ENCODE measurements around the gene ZNF333.
"Not testable (repeated sequence)": the region's sequence is repeated elsewhere in the genome, so short reads cannot be mapped to it uniquely, and the experiment has no call there.

Gene ZNF333

GRCh38 chr19:14748601-14749000 is 58.8 kb downstream of the ZNF333 start:
- Histone ChIP-seq H3K27me3 (no peaks in the 10 kb centered on the region), H3K4me3 (ENCODE audit: low read depth, low read length) (no peak overlapping the region), H3K4me1 (no peaks in the 10 kb centered on the region), H3K36me3 (no peaks in the 10 kb centered on the region), H3K9me3 (no peaks in the 10 kb centered on the region)
- no peak for DNase-seq
- TF ChIP-seq CTCF (IDR thresholded peaks at IDR 0.05; ENCODE audit: low read depth, low read length), result no peak

- Histone ChIP-seq H3K27me3 (peaks cover 11% of the 10 kb centered on the region), H3K36me3 (no peaks in the 10 kb centered on the region), H3K4me1 (no peaks in the 10 kb centered on the region), H3K9me3 (no peaks in the 10 kb centered on the region), H3K4me3 (ENCODE audit: low read depth, low read length) (no peak overlapping the region)
- DNase-seq, result no peak
- TF ChIP-seq CTCF (IDR thresholded peaks at IDR 0.05; ENCODE audit: low read depth, low read length), result no peak
Observed at GRCh38 chr19:14758816-14759215, 69.0 kb downstream of the ZNF333 start.

DNA sequence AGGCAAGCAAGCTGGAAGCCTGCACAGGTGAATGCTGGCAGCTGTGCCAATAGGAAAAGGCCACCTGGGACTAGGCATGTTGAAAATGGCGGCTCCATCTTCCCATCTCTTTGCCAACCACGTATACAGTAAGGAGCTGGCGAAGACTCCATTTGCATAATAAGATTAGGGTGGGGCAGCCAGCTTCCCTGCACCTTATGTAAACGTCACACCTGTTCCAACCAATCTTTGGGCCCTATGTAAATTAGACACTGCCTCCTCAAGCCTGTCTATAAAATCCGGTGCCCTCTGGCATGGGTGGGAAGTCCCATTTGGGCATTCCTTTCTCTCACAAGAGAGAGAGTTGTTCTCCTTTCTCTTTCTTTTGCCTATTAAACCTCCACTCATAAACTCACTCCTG is 71.8 kb downstream of the ZNF333 start:
- H3K27me3 ChIP-seq, result peaks cover 11% of the 10 kb centered on the region
- H3K4me3 ChIP-seq (ENCODE audit: low read depth, low read length), result no peak overlapping the region
- H3K9me3 ChIP-seq, result no peaks in the 10 kb centered on the region
- H3K4me1 ChIP-seq, result no peaks in the 10 kb centered on the region
- TF ChIP-seq CTCF (IDR thresholded peaks at IDR 0.05; ENCODE audit: low read depth, low read length), result no peak
- DNase-seq, result no peak
- no peaks in the 10 kb centered on the region for H3K36me3 ChIP-seq

DNA sequence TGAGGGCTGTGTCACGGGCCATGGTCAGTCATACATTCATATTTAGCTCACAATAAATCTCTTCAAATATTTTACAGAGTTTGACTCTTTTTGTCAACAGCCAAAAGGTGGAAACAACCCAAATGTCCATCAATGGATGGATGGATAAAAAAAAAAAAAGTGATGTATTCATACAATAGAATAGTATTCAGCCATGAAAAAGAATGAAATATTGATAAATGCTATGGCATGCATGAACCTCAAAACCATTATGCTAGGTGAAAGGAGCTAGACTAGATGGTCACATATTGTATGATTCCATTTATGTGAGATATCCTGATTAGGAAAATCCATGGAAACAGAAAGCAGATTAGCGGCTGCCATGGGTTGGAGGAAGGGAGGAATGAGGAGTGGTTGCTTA is 72.3 kb downstream of the ZNF333 start:
- DNase-seq, result no peak
- no peak for TF ChIP-seq CTCF (IDR thresholded peaks at IDR 0.05; ENCODE audit: low read depth, low read length)
- Histone ChIP-seq H3K36me3 (no peaks in the 10 kb centered on the region), H3K4me1 (no peaks in the 10 kb centered on the region), H3K4me3 (ENCODE audit: low read depth, low read length) (no peak overlapping the region), H3K9me3 (no peaks in the 10 kb centered on the region), H3K27me3 (peaks cover 11% of the 10 kb centered on the region)

- no peaks in the 10 kb centered on the region for H3K4me1 ChIP-seq
- DNase-seq, result no peak
- TF ChIP-seq CTCF (IDR thresholded peaks at IDR 0.05; ENCODE audit: low read depth, low read length), result no peak
- no peaks in the 10 kb centered on the region for H3K9me3 ChIP-seq
- peaks cover 11% of the 10 kb centered on the region for H3K27me3 ChIP-seq
- no peaks in the 10 kb centered on the region for H3K36me3 ChIP-seq
- H3K4me3 ChIP-seq (ENCODE audit: low read depth, low read length), result no peak overlapping the region
Observed at GRCh38 chr19:14763497-14764145, 73.8 kb downstream of the ZNF333 start.

GRCh38 chr19:14764401-14764800 is 74.6 kb downstream of the ZNF333 start:
- no peaks in the 10 kb centered on the region for H3K9me3 ChIP-seq
- DNase-seq, result no peak
- H3K4me3 ChIP-seq (ENCODE audit: low read depth, low read length), result no peak overlapping the region
- no peaks in the 10 kb centered on the region for H3K36me3 ChIP-seq
- peaks cover 8% of the 10 kb centered on the region; the same call in 1 of the 2 replicates for H3K27me3 ChIP-seq
- TF ChIP-seq CTCF (IDR thresholded peaks at IDR 0.05; ENCODE audit: low read depth, low read length), result no peak
- H3K4me1 ChIP-seq, result no peaks in the 10 kb centered on the region

DNA sequence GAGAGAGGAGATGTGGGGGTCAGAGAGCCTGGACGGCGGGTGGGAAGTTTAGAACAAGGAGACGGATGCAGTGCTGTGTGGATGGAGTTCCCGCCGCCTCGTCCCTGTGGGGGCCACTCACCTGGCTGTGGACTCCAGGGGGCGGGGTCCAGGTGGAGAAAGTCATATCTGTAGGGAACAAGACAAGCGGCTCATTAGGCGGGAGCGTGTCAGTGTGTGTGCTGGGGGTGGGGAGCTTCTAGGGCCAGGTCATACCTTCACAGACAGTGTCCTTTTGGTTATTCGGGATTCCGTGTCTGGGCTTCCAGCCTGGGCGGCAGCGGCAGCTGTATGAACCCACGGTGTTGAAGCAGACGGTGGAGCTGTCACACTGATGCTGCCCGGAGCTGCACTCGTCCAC is 75.6 kb downstream of the ZNF333 start:
- not testable (repeated sequence) for H3K36me3 ChIP-seq; H3K27me3 ChIP-seq; H3K4me3 ChIP-seq (ENCODE audit: low read depth, low read length); H3K4me1 ChIP-seq; H3K9me3 ChIP-seq; DNase-seq

DNA sequence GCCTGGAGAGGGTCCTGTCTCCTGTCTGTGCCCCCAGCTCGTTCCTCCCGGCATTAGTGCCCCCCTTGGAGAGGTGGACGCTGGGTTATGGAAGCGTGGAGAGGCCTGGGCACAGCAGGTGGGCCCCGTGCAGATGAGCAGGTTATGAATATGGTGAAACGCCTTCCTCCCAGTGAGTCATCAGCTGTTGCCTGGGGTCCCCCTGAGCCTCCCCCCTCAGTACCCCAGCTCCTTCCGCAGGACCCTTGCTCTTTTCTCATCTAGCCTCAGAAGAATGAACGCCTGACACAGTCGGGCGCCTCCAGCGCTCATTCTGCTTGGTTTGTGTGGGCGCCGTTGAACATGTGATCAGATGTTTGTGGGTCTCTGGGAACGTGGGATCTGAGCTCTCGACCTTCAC is 76.0 kb downstream of the ZNF333 start:
- H3K9me3 ChIP-seq; H3K36me3 ChIP-seq; H3K27me3 ChIP-seq; DNase-seq; H3K4me1 ChIP-seq; H3K4me3 ChIP-seq (ENCODE audit: low read depth, low read length): not testable (repeated sequence)

All from BE2C (cell line).